ENCODE data around the gene RASAL1.

Gene RASAL1

DNA sequence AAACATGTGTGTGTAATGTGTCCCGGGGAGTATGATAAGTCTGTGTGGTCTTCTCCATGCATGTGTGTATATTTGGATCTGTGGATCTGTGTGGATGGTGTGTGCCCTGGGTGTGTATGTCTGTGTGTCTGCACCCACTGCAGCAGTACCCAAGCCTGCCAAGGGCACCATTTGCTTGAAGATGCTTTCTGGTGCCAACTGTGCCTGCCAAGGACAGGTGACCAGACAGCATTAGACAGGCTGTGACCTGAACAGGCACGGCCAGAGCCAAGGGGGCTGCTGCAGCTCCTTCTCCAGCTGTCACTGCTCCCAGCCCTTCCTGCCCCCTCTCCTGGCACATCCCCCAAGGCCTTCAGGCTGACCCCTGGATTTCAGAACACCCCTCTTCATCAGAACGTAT lies 44.1 kb downstream of the RASAL1 start:
- Histone ChIP-seq H3K36me3 (ENCODE audit: control insufficient read depth in 1 of 2, insufficient read depth in 2 of 2, low read length in 2 of 2) (no peaks in the 10 kb centered on the region), H3K18ac (ENCODE audit: low read length) (no peak overlapping the region), H4K8ac (ENCODE audit: low read depth, low read length) (no peak overlapping the region), H3K4ac (ENCODE audit: low read depth, low read length) (no peak overlapping the region), H3K4me3 (ENCODE audit: low read depth, low read length) (peak overlapping the region; percentile 24), H2BK5ac (ENCODE audit: low read depth, low read length, poor library complexity) (no peak overlapping the region), H2BK120ac (ENCODE audit: insufficient read depth, low read length, poor library complexity) (no peak overlapping the region), H4K91ac (ENCODE audit: low read depth, low read length) (no peak overlapping the region), H3K79me1 (ENCODE audit: low read length) (no peaks in the 10 kb centered on the region), H2BK12ac (ENCODE audit: low read length) (no peak overlapping the region), H3K79me2 (ENCODE audit: control insufficient read depth, insufficient read depth, low read length, poor library complexity) (no peaks in the 10 kb centered on the region), H3K23ac (ENCODE audit: low read length) (no peak overlapping the region), H3K4me2 (ENCODE audit: low read length) (no peak overlapping the region), H3K9ac (ENCODE audit: low read length) (no peak overlapping the region), H2AK5ac (ENCODE audit: low read length) (no peak overlapping the region), H3K27me3 (ENCODE audit: insufficient read depth, low read length) (no peaks in the 10 kb centered on the region), H2AFZ (ENCODE audit: insufficient read depth, low read length, poor library complexity) (no peak overlapping the region), H3K14ac (ENCODE audit: low read length) (no peak overlapping the region), H3K9me3 (ENCODE audit: insufficient read depth, low read depth, low read length) (peaks cover 3% of the 10 kb centered on the region), H4K12ac (ENCODE audit: low read depth, low read length) (no peak overlapping the region), H3K27ac (ENCODE audit: low read depth, low read length) (no peak overlapping the region), H3K4me1 (ENCODE audit: control insufficient read depth in 1 of 2, insufficient read depth in 2 of 2, low read length in 2 of 2) (peaks cover 0 to 3% of the 10 kb centered on the region in 2 experiments)
- no CpG with 5 or more reads among the region's 3 CpGs for WGBS (ENCODE audit: extremely low coverage, insufficient coverage, insufficient read length)
- DNase-seq: no peak

DNA sequence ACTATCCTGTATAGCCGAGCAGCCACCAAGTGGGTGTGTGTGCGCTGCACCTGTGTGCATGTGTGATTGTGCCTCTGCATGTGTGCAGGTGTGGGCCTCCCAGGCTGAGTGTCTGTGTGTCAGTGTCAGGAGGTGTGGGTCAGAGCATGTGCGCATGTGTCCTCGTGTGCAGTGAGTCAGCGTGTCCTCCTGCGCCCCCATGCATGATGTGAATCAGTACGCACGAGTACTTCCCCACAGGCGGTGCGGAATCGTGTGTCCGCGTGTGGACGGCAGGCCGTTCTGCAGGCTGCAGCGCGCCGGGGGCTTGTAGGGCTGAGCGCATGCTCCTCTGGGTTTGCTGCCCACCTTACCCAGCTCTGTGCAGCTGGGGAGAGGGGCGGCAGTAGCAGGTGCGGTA lies 44.8 kb downstream of the RASAL1 start:
- H4K12ac ChIP-seq (ENCODE audit: low read depth, low read length): no peak overlapping the region
- H3K27ac ChIP-seq (ENCODE audit: low read depth, low read length): no peak overlapping the region
- no peak overlapping the region for H2AK5ac ChIP-seq (ENCODE audit: low read length)
- H3K9ac ChIP-seq (ENCODE audit: low read length): no peak overlapping the region
- no peak overlapping the region for H3K4me3 ChIP-seq (ENCODE audit: low read depth, low read length)
- no peak overlapping the region for H3K18ac ChIP-seq (ENCODE audit: low read length)
- H3K4ac ChIP-seq (ENCODE audit: low read depth, low read length): no peak overlapping the region
- no peak overlapping the region for H4K8ac ChIP-seq (ENCODE audit: low read depth, low read length)
- H2AFZ ChIP-seq (ENCODE audit: insufficient read depth, low read length, poor library complexity): no peak overlapping the region
- no peak overlapping the region for H3K4me2 ChIP-seq (ENCODE audit: low read length)
- no peaks in the 10 kb centered on the region for H3K79me2 ChIP-seq (ENCODE audit: control insufficient read depth, insufficient read depth, low read length, poor library complexity)
- peaks cover 3% of the 10 kb centered on the region for H3K9me3 ChIP-seq (ENCODE audit: insufficient read depth, low read depth, low read length)
- no peaks in the 10 kb centered on the region for H3K36me3 ChIP-seq (ENCODE audit: control insufficient read depth in 1 of 2, insufficient read depth in 2 of 2, low read length in 2 of 2)
- peak in 1 of 2 donors; percentile 16 for DNase-seq
- no peaks in the 10 kb centered on the region for H3K79me1 ChIP-seq (ENCODE audit: low read length)
- WGBS (ENCODE audit: extremely low coverage, insufficient coverage, insufficient read length): no CpG with 5 or more reads among the region's 21 CpGs
- peaks cover 0 to 3% of the 10 kb centered on the region in 2 experiments for H3K4me1 ChIP-seq (ENCODE audit: control insufficient read depth in 1 of 2, insufficient read depth in 2 of 2, low read length in 2 of 2)
- no peaks in the 10 kb centered on the region for H3K27me3 ChIP-seq (ENCODE audit: insufficient read depth, low read length)
- no peak overlapping the region for H2BK12ac ChIP-seq (ENCODE audit: low read length)
- no peak overlapping the region for H3K23ac ChIP-seq (ENCODE audit: low read length)
- no peak overlapping the region for H4K91ac ChIP-seq (ENCODE audit: low read depth, low read length)
- H2BK5ac ChIP-seq (ENCODE audit: low read depth, low read length, poor library complexity): no peak overlapping the region
- H3K14ac ChIP-seq (ENCODE audit: low read length): no peak overlapping the region
- H2BK120ac ChIP-seq (ENCODE audit: insufficient read depth, low read length, poor library complexity): no peak overlapping the region

DNA sequence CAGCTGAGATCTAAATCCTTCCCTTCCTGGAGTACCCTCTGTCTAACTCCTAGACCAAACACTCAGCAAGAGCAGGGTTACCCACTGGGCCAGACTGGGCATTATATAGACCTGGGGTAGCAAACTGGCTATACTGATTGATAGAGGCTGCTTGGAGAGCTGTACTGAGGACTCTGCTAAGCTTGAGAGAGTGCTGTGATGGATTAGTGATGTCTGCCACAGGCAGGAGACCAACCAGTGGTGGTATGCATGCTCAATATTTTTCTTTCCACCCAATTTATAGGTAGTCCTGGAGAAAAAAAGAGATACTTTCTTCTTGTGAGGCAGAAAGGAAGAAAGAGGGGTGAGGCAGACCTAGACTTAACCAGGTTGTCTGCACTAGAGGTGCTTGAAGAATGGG lies 45.7 kb downstream of the RASAL1 start:
- no peak overlapping the region for H2BK120ac ChIP-seq (ENCODE audit: insufficient read depth, low read length, poor library complexity)
- peaks cover 0 to 3% of the 10 kb centered on the region in 2 experiments for H3K4me1 ChIP-seq (ENCODE audit: control insufficient read depth in 1 of 2, insufficient read depth in 2 of 2, low read length in 2 of 2)
- H4K91ac ChIP-seq (ENCODE audit: low read depth, low read length): no peak overlapping the region
- H2AK5ac ChIP-seq (ENCODE audit: low read length): no peak overlapping the region
- no peak overlapping the region for H4K8ac ChIP-seq (ENCODE audit: low read depth, low read length)
- no peaks in the 10 kb centered on the region for H3K79me2 ChIP-seq (ENCODE audit: control insufficient read depth, insufficient read depth, low read length, poor library complexity)
- no peak overlapping the region for H3K23ac ChIP-seq (ENCODE audit: low read length)
- no peak overlapping the region for H2BK5ac ChIP-seq (ENCODE audit: low read depth, low read length, poor library complexity)
- no peak overlapping the region for H4K12ac ChIP-seq (ENCODE audit: low read depth, low read length)
- no peak for DNase-seq
- no peak overlapping the region for H3K14ac ChIP-seq (ENCODE audit: low read length)
- H3K27ac ChIP-seq (ENCODE audit: low read depth, low read length): no peak overlapping the region
- H3K36me3 ChIP-seq (ENCODE audit: control insufficient read depth in 1 of 2, insufficient read depth in 2 of 2, low read length in 2 of 2): no peaks in the 10 kb centered on the region
- no peak overlapping the region for H3K18ac ChIP-seq (ENCODE audit: low read length)
- no peak overlapping the region for H3K9ac ChIP-seq (ENCODE audit: low read length)
- H3K4ac ChIP-seq (ENCODE audit: low read depth, low read length): no peak overlapping the region
- H2BK12ac ChIP-seq (ENCODE audit: low read length): no peak overlapping the region
- H3K79me1 ChIP-seq (ENCODE audit: low read length): no peaks in the 10 kb centered on the region
- H3K4me3 ChIP-seq (ENCODE audit: low read depth, low read length): no peak overlapping the region
- H3K9me3 ChIP-seq (ENCODE audit: insufficient read depth, low read depth, low read length): peaks cover 3% of the 10 kb centered on the region
- H2AFZ ChIP-seq (ENCODE audit: insufficient read depth, low read length, poor library complexity): no peak overlapping the region
- H3K4me2 ChIP-seq (ENCODE audit: low read length): no peak overlapping the region
- no peaks in the 10 kb centered on the region for H3K27me3 ChIP-seq (ENCODE audit: insufficient read depth, low read length)

DNA sequence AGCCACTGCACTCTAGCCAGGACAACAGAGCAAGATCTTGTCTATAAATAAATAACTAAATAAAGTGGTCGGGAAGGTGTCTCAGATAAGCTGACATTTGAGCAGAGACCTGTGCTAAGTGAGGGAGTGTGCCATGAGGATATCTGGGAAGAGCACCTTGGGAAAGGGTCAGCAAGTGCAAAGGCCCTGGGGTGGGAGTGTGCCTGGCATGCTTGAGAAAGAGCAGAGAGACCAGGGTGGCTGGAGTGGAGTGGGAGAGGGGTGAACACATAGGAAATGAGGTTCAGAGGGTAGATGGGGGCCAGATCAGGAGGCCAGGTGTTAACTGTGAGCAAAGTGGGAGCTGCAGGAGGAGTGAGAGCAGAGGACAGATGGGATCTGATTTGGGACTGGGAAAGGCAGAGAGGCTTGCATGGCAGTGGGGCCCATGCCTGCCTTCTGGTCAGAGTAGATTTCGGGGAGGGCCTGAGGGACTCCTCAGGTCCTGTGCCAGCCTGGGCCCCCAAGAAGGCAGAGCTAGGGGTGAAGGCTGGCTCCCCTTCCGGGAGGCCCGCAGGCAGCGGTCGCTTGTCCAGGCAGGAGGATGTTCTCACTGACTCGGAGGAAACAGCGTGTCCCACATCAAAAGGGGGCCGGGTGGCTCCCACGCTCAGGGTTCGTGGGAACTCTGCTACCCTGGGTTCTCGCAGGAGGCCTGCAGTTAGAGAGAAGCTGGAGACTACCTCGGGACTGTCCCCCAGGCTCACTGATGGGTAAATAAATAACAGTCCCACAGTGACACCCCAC lies 46.4 kb downstream of the RASAL1 start:
- no peak overlapping the region for H4K12ac ChIP-seq (ENCODE audit: low read depth, low read length)
- no peak overlapping the region for H3K4me3 ChIP-seq (ENCODE audit: low read depth, low read length)
- H3K9ac ChIP-seq (ENCODE audit: low read length): no peak overlapping the region
- H2AFZ ChIP-seq (ENCODE audit: insufficient read depth, low read length, poor library complexity): no peak overlapping the region
- no peak overlapping the region for H3K4ac ChIP-seq (ENCODE audit: low read depth, low read length)
- H3K79me2 ChIP-seq (ENCODE audit: control insufficient read depth, insufficient read depth, low read length, poor library complexity): no peaks in the 10 kb centered on the region
- no peak overlapping the region for H2BK5ac ChIP-seq (ENCODE audit: low read depth, low read length, poor library complexity)
- no peaks in the 10 kb centered on the region for H3K27me3 ChIP-seq (ENCODE audit: insufficient read depth, low read length)
- H3K4me1 ChIP-seq (ENCODE audit: control insufficient read depth in 1 of 2, insufficient read depth in 2 of 2, low read length in 2 of 2): peaks cover 0 to 3% of the 10 kb centered on the region in 2 experiments
- H3K79me1 ChIP-seq (ENCODE audit: low read length): no peaks in the 10 kb centered on the region
- H3K14ac ChIP-seq (ENCODE audit: low read length): no peak overlapping the region
- WGBS (ENCODE audit: extremely low coverage, insufficient coverage, insufficient read length): no CpG with 5 or more reads among the region's 13 CpGs
- no peak overlapping the region for H4K91ac ChIP-seq (ENCODE audit: low read depth, low read length)
- no peak overlapping the region for H2AK5ac ChIP-seq (ENCODE audit: low read length)
- no peak overlapping the region for H4K8ac ChIP-seq (ENCODE audit: low read depth, low read length)
- H3K36me3 ChIP-seq (ENCODE audit: control insufficient read depth in 1 of 2, insufficient read depth in 2 of 2, low read length in 2 of 2): no peaks in the 10 kb centered on the region
- no peak overlapping the region for H3K23ac ChIP-seq (ENCODE audit: low read length)
- no peak overlapping the region for H3K27ac ChIP-seq (ENCODE audit: low read depth, low read length)
- H3K18ac ChIP-seq (ENCODE audit: low read length): no peak overlapping the region
- H2BK12ac ChIP-seq (ENCODE audit: low read length): no peak overlapping the region
- DNase-seq: no peak
- no peak overlapping the region for H3K4me2 ChIP-seq (ENCODE audit: low read length)
- no peaks in the 10 kb centered on the region for H3K9me3 ChIP-seq (ENCODE audit: insufficient read depth, low read depth, low read length)
- H2BK120ac ChIP-seq (ENCODE audit: insufficient read depth, low read length, poor library complexity): no peak overlapping the region
